ENCODE data around the gene FBXO28. TPM values are rescaled to one million over a fixed set of nuclear protein-coding genes. Genes with fewer than 3 reads are reported as not detected.
A peak's percentile ranks its signal among the peaks of the same experiment; 100 is the strongest.

The FBXO28 gene
- total and polyA plus RNA-seq, 5 donors, result 7.7 to 19.9 (median 19.0) TPM

- intact Hi-C loops (cut with DNase I), result no loop called here
- DNase-seq, result no peak
Measured at GRCh38 chr1:224095867-224096266, 18.0 kb upstream of the FBXO28 start.

GRCh38 chr1:224096773-224097172 is 17.1 kb upstream of the FBXO28 start:
- 73% methylated on average over 1 of the region's 1 CpG for WGBS
- H3K27ac ChIP-seq (ENCODE audit: low read length), result no peak overlapping the region

More at GRCh38 chr1:224095867-224096266, 18.0 kb upstream of the FBXO28 start:
- 88% methylated on average over 1 of the region's 1 CpG for WGBS
- no peak overlapping the region for H3K27ac ChIP-seq (ENCODE audit: low read length)
- H3K9me3 ChIP-seq (ENCODE audit: control insufficient read depth, low read length), result no peaks in the 10 kb centered on the region
- no peak overlapping the region for H3K4me3 ChIP-seq (ENCODE audit: low read length)
- ATAC-seq, result no peak
- peaks cover 2% of the 10 kb centered on the region for H3K27me3 ChIP-seq (ENCODE audit: control insufficient read depth, insufficient read depth)
- no peaks in the 10 kb centered on the region for H3K4me1 ChIP-seq (ENCODE audit: control insufficient read depth, insufficient read depth, low read length)

GRCh38 chr1:224098007-224098406 is 15.9 kb upstream of the FBXO28 start:
- intact Hi-C loops (cut with DNase I), result no loop called here
- H3K27me3 ChIP-seq (ENCODE audit: control insufficient read depth, insufficient read depth), result peaks cover 2% of the 10 kb centered on the region
- DNase-seq (no peak), ATAC-seq (no peak)
- H3K9me3 ChIP-seq (ENCODE audit: control insufficient read depth, low read length), result no peaks in the 10 kb centered on the region
- no peaks in the 10 kb centered on the region for H3K4me1 ChIP-seq (ENCODE audit: control insufficient read depth, insufficient read depth, low read length)
- no peak overlapping the region for H3K27ac ChIP-seq (ENCODE audit: low read length)
- H3K4me3 ChIP-seq (ENCODE audit: low read length), result no peak overlapping the region
- 85% methylated on average over 4 of the region's 4 CpGs for WGBS

More at GRCh38 chr1:224096773-224097172, 17.1 kb upstream of the FBXO28 start:
- intact Hi-C loops (cut with DNase I), result no loop called here
- ATAC-seq (no peak), DNase-seq (no peak)
- H3K4me1 ChIP-seq (ENCODE audit: control insufficient read depth, insufficient read depth, low read length), result no peaks in the 10 kb centered on the region
- no peak overlapping the region for H3K4me3 ChIP-seq (ENCODE audit: low read length)
- H3K9me3 ChIP-seq (ENCODE audit: control insufficient read depth, low read length), result no peaks in the 10 kb centered on the region
- H3K27me3 ChIP-seq (ENCODE audit: control insufficient read depth, insufficient read depth), result peaks cover 2% of the 10 kb centered on the region

- ATAC-seq (peak; percentile 32 to 77), DNase-seq (no peak)
- no peaks in the 10 kb centered on the region for H3K27me3 ChIP-seq (ENCODE audit: control insufficient read depth, insufficient read depth)
- H3K27ac ChIP-seq (ENCODE audit: low read length), result no peak overlapping the region
- no peak overlapping the region for H3K4me3 ChIP-seq (ENCODE audit: low read length)
- H3K9me3 ChIP-seq (ENCODE audit: control insufficient read depth, low read length), result no peaks in the 10 kb centered on the region
- WGBS, result 33% methylated on average over 5 of the region's 5 CpGs
- intact Hi-C loops (cut with DNase I), result no loop called here
- H3K4me1 ChIP-seq (ENCODE audit: control insufficient read depth, insufficient read depth, low read length), result no peaks in the 10 kb centered on the region
Measured at GRCh38 chr1:224106568-224107281, 7.2 kb upstream of the FBXO28 start.

GRCh38 chr1:224107282-224107625 is 6.7 kb upstream of the FBXO28 start:
- H3K27ac ChIP-seq (ENCODE audit: low read length), result no peak overlapping the region
- H3K9me3 ChIP-seq (ENCODE audit: control insufficient read depth, low read length), result no peaks in the 10 kb centered on the region
- H3K4me1 ChIP-seq (ENCODE audit: control insufficient read depth, insufficient read depth, low read length), result no peaks in the 10 kb centered on the region
- H3K4me3 ChIP-seq (ENCODE audit: low read length), result no peak overlapping the region
- DNase-seq, result no peak
- no peak for ATAC-seq
- no peaks in the 10 kb centered on the region for H3K27me3 ChIP-seq (ENCODE audit: control insufficient read depth, insufficient read depth)
- intact Hi-C loops (cut with DNase I), result no loop called here

GRCh38 chr1:224108991-224109390 is 4.9 kb upstream of the FBXO28 start:
- no peaks in the 10 kb centered on the region for H3K4me1 ChIP-seq (ENCODE audit: control insufficient read depth, insufficient read depth, low read length)

GRCh38 chr1:224109981-224110380 is 3.9 kb upstream of the FBXO28 start:
- Histone ChIP-seq H3K4me1 (ENCODE audit: control insufficient read depth, insufficient read depth, low read length) (no peaks in the 10 kb centered on the region), H3K9me3 (ENCODE audit: control insufficient read depth, low read length) (no peaks in the 10 kb centered on the region), H3K4me3 (ENCODE audit: low read length) (no peak overlapping the region), H3K27ac (ENCODE audit: low read length) (no peak overlapping the region), H3K27me3 (ENCODE audit: control insufficient read depth, insufficient read depth) (no peaks in the 10 kb centered on the region)
- WGBS, result 95% methylated on average over 1 of the region's 1 CpG
- DNase-seq, result no peak
- no peak for ATAC-seq
- intact Hi-C loops (cut with DNase I), result loop anchor here in 2 of 4 donors (10.0 kb wide), 2 partner anchors 225 to 345 kb away; partner anchors contain the start of gene NVL (in 1 of the 2)

More at GRCh38 chr1:224108991-224109390, 4.9 kb upstream of the FBXO28 start:
- DNase-seq (no peak), ATAC-seq (no peak)
- Histone ChIP-seq H3K27me3 (ENCODE audit: control insufficient read depth, insufficient read depth) (no peaks in the 10 kb centered on the region), H3K4me3 (ENCODE audit: low read length) (no peak overlapping the region), H3K9me3 (ENCODE audit: control insufficient read depth, low read length) (no peaks in the 10 kb centered on the region), H3K27ac (ENCODE audit: low read length) (no peak overlapping the region)
- intact Hi-C loops (cut with DNase I), result no loop called here

GRCh38 chr1:224113005-224113404 is 906 bp upstream of the FBXO28 start:
- H3K9me3 ChIP-seq (ENCODE audit: control insufficient read depth, low read length), result no peaks in the 10 kb centered on the region
- no peak overlapping the region for H3K4me3 ChIP-seq (ENCODE audit: low read length)
- ATAC-seq, result no peak
- no peaks in the 10 kb centered on the region for H3K4me1 ChIP-seq (ENCODE audit: control insufficient read depth, insufficient read depth, low read length)
- no peaks in the 10 kb centered on the region for H3K27me3 ChIP-seq (ENCODE audit: control insufficient read depth, insufficient read depth)
- intact Hi-C loops (cut with DNase I), result loop anchor here in 2 of 4 donors (10.0 kb wide), 2 partner anchors 222 to 342 kb away; partner anchors contain the start of gene NVL (in 1 of the 2)
- WGBS, result 82% methylated on average over 10 of the region's 10 CpGs
- no peak overlapping the region for H3K27ac ChIP-seq (ENCODE audit: low read length)
- no peak for DNase-seq

- Histone ChIP-seq H3K4me1 (ENCODE audit: control insufficient read depth, insufficient read depth, low read length) (no peaks in the 10 kb centered on the region), H3K4me3 (ENCODE audit: low read length) (peak overlapping the region; percentile 59), H3K27ac (ENCODE audit: low read length) (no peak overlapping the region), H3K9me3 (ENCODE audit: control insufficient read depth, low read length) (no peaks in the 10 kb centered on the region), H3K27me3 (ENCODE audit: control insufficient read depth, insufficient read depth) (no peaks in the 10 kb centered on the region)
- ATAC-seq (no peak), DNase-seq (no peak)
- intact Hi-C loops (cut with DNase I), result loop anchor here in 2 of 4 donors (10.0 kb wide), 2 partner anchors 221 to 341 kb away; partner anchors contain the start of gene NVL (in 1 of the 2)
- 51% methylated on average over 2 of the region's 2 CpGs for WGBS
Measured at GRCh38 chr1:224113545-224113917, 380 bp upstream of the FBXO28 start.

GRCh38 chr1:224114787-224115175 is 870 bp downstream of the FBXO28 start:
- Histone ChIP-seq H3K27ac (ENCODE audit: low read length) (peak overlapping the region; percentile 55), H3K4me1 (ENCODE audit: control insufficient read depth, insufficient read depth, low read length) (no peaks in the 10 kb centered on the region), H3K9me3 (ENCODE audit: control insufficient read depth, low read length) (no peaks in the 10 kb centered on the region), H3K27me3 (ENCODE audit: control insufficient read depth, insufficient read depth) (no peaks in the 10 kb centered on the region), H3K4me3 (ENCODE audit: low read length) (peak overlapping the region; percentile 59)
- ATAC-seq, result peak in 1 of 2 donors; percentile 22
- 2% methylated on average over 11 of the region's 11 CpGs for WGBS
- intact Hi-C loops (cut with DNase I), result loop anchor here in 3 of 4 donors (2.0 to 10.0 kb wide), 4 partner anchors 218 to 340 kb away; partner anchors contain the start of gene NVL (in 2 of the 3)
- DNase-seq, result no peak

- intact Hi-C loops (cut with DNase I), result loop anchor here in 3 of 4 donors (2.0 to 10.0 kb wide), 4 partner anchors 216 to 343 kb away; partner anchors contain the start of gene NVL (in 2 of the 3)
- Histone ChIP-seq H3K4me1 (ENCODE audit: control insufficient read depth, insufficient read depth, low read length) (no peaks in the 10 kb centered on the region), H3K27ac (ENCODE audit: low read length) (no peak overlapping the region), H3K4me3 (ENCODE audit: low read length) (peak overlapping the region; percentile 17), H3K27me3 (ENCODE audit: control insufficient read depth, insufficient read depth) (no peaks in the 10 kb centered on the region), H3K9me3 (ENCODE audit: control insufficient read depth, low read length) (no peaks in the 10 kb centered on the region)
- ATAC-seq, result no peak
- no peak for DNase-seq
- 16% methylated on average over 4 of the region's 4 CpGs for WGBS
Measured at GRCh38 chr1:224116131-224116530, 2.2 kb downstream of the FBXO28 start.
